Mesenchymal stem cell (in vitro differentiated cells and primary cell): Measurements from ENCODE around the gene SIDT1.

Source experiments
- DNase-seq: peaks from one replicate; pipeline ENCODE4 v3.0.0-alpha.2; 2013
- H2AFZ ChIP-seq: one replicate; pipeline ENCODE4 v1.6.1; 2013; ENCODE audit warnings: low read depth, mild to moderate bottlenecking, control low read depth, inconsistent platforms, low read length, moderate library complexity
- H2AK5ac ChIP-seq: 2 replicates; pipeline ENCODE4 v1.6.1; 2013; ENCODE audit warnings: low read length, moderate library complexity, mild to moderate bottlenecking, inconsistent platforms; ENCODE audit not compliant: severe bottlenecking
- H2BK120ac ChIP-seq: one replicate; pipeline ENCODE4 v1.6.1; 2013; ENCODE audit warnings: low read depth, mild to moderate bottlenecking, inconsistent platforms, low read length, moderate library complexity
- H2BK12ac ChIP-seq, 2 experiments: one replicate each; pipeline ENCODE4 v1.6.1; 2013; ENCODE audit warnings: inconsistent platforms in 2 of 2, low read length in 2 of 2, mild to moderate bottlenecking in 2 of 2, moderate library complexity in 2 of 2, control low read depth in 1 of 2
- H2BK15ac ChIP-seq: one replicate; pipeline ENCODE4 v1.6.1; 2013; ENCODE audit warnings: mild to moderate bottlenecking, low read depth, inconsistent platforms; ENCODE audit not compliant: poor library complexity, severe bottlenecking
- H2BK5ac ChIP-seq: 2 replicates; pipeline ENCODE4 v1.6.1; 2013; ENCODE audit warnings: low read depth, mild to moderate bottlenecking, low read length, control low read depth, inconsistent platforms; ENCODE audit not compliant: poor library complexity, severe bottlenecking
- H3K14ac ChIP-seq, 2 experiments: one replicate each; pipeline ENCODE4 v1.6.1; 2013; ENCODE audit warnings: inconsistent platforms in 2 of 2, low read length in 2 of 2, control low read depth in 1 of 2, mild to moderate bottlenecking in 1 of 2, moderate library complexity in 1 of 2
- H3K18ac ChIP-seq, 2 experiments: one replicate each; pipeline ENCODE4 v1.6.1; 2013; ENCODE audit warnings: inconsistent platforms in 2 of 2, low read length in 2 of 2, control low read depth in 1 of 2, low read depth in 1 of 2, mild to moderate bottlenecking in 1 of 2
- H3K23ac ChIP-seq, 2 experiments: one replicate each; pipeline ENCODE4 v1.6.1; 2013; ENCODE audit warnings: inconsistent platforms in 2 of 2, low read length in 2 of 2, mild to moderate bottlenecking in 2 of 2, moderate library complexity in 2 of 2, control low read depth in 1 of 2
- H3K27ac ChIP-seq: 2 replicates; pipeline ENCODE4 v1.5.1; 2013; ENCODE audit warnings: mild to moderate bottlenecking, moderate library complexity, low read length, control low read depth, inconsistent platforms; ENCODE audit not compliant: poor library complexity, severe bottlenecking
- H3K27me3 ChIP-seq, 2 experiments: 2 replicates each; pipeline versions ENCODE4 v1.6.1 to v1.7.0; 2013; ENCODE audit warnings: low read length in 2 of 2, mild to moderate bottlenecking in 2 of 2, moderate library complexity in 2 of 2, control low read depth in 1 of 2, inconsistent platforms in 1 of 2; ENCODE audit not compliant: control insufficient read depth in 1 of 2, insufficient read depth in 1 of 2
- H3K36me3 ChIP-seq, 2 experiments: 2 replicates each; pipeline versions ENCODE4 v1.6.1 to v1.7.0; 2013; ENCODE audit warnings: low read length in 2 of 2, control low read depth in 1 of 2, inconsistent platforms in 1 of 2, low read depth in 1 of 2, mild to moderate bottlenecking in 1 of 2; ENCODE audit not compliant: insufficient read depth in 2 of 2, control insufficient read depth in 1 of 2
- H3K4ac ChIP-seq, 2 experiments: one replicate each; pipeline ENCODE4 v1.6.1; 2013; ENCODE audit warnings: inconsistent platforms in 2 of 2, low read length in 2 of 2, mild to moderate bottlenecking in 2 of 2, moderate library complexity in 2 of 2, control low read depth in 1 of 2, low read depth in 1 of 2
- H3K4me1 ChIP-seq: 2 replicates; pipeline ENCODE4 v1.6.1; 2013; ENCODE audit warnings: low read depth, low read length, control low read depth; ENCODE audit not compliant: control insufficient read depth, insufficient read depth
- H3K4me2 ChIP-seq: 2 replicates; pipeline ENCODE4 v1.6.1; 2013; ENCODE audit warnings: low read length, mild to moderate bottlenecking, inconsistent platforms; ENCODE audit not compliant: poor library complexity, severe bottlenecking
- H3K4me3 ChIP-seq, 2 experiments: 2 replicates each; pipeline versions ENCODE4 v1.5.1 to v1.7.0; 2013; ENCODE audit warnings: low read length in 2 of 2, mild to moderate bottlenecking in 2 of 2, control low read depth in 1 of 2, low read depth in 1 of 2; ENCODE audit not compliant: insufficient read depth in 1 of 2
- H3K79me1 ChIP-seq: replicated peaks from 2 replicates; pipeline ENCODE4 v1.6.1; 2013; ENCODE audit warnings: mild to moderate bottlenecking, control low read depth, low read length, inconsistent platforms; ENCODE audit not compliant: poor library complexity, severe bottlenecking
- H3K9ac ChIP-seq: 2 replicates; pipeline ENCODE4 v1.7.0; 2013; ENCODE audit warnings: mild to moderate bottlenecking, low read length, moderate library complexity
- H3K9me3 ChIP-seq: 2 replicates; pipeline ENCODE4 v1.7.0; 2013; ENCODE audit warnings: mild to moderate bottlenecking, low read length; ENCODE audit not compliant: control insufficient read depth
- H4K8ac ChIP-seq: one replicate; pipeline ENCODE4 v1.6.1; 2013; ENCODE audit warnings: inconsistent platforms, mild to moderate bottlenecking, low read length, moderate library complexity
- H4K91ac ChIP-seq: one replicate; pipeline ENCODE4 v1.6.1; 2013; ENCODE audit warnings: mild to moderate bottlenecking, low read length, inconsistent platforms
- WGBS: methylation state at CpG from one replicate; pipeline ENCODE4 v1.1.7; 2013; ENCODE audit warnings: mixed read lengths; 5-methylcytosine and 5-hydroxymethylcytosine counted together

The SIDT1 gene

GRCh38 chr3:113614402-113614801 is 82.0 kb downstream of the SIDT1 start:
- Histone ChIP-seq H3K23ac (no peak overlapping the region), H3K36me3 (no peaks in the 10 kb centered on the region), H3K4me2 (no peak overlapping the region), H3K4ac (no peak overlapping the region), H2BK120ac (no peak overlapping the region), H2BK5ac (no peak overlapping the region), H2BK12ac (no peak overlapping the region), H2BK15ac (no peak overlapping the region), H3K27me3 (peaks cover 0 to 5% of the 10 kb centered on the region in 2 experiments), H3K9ac (no peak overlapping the region), H3K18ac (no peak overlapping the region), H2AK5ac (no peak overlapping the region), H4K91ac (no peak overlapping the region), H3K9me3 (no peaks in the 10 kb centered on the region), H2AFZ (no peak overlapping the region), H4K8ac (no peak overlapping the region), H3K27ac (no peak overlapping the region), H3K14ac (no peak overlapping the region), H3K4me1 (no peaks in the 10 kb centered on the region), H3K4me3 (no peak overlapping the region), H3K79me1 (no peaks in the 10 kb centered on the region)
- 75% methylated on average over 4 of the region's 5 CpGs for WGBS
- DNase-seq = peak; percentile 8

- Histone ChIP-seq H4K8ac (no peak overlapping the region), H3K79me1 (no peaks in the 10 kb centered on the region), H2BK15ac (no peak overlapping the region), H3K36me3 (no peaks in the 10 kb centered on the region), H2BK12ac (no peak overlapping the region), H2BK120ac (no peak overlapping the region), H4K91ac (no peak overlapping the region), H2BK5ac (no peak overlapping the region), H3K9ac (no peak overlapping the region), H3K4me2 (no peak overlapping the region), H3K14ac (no peak overlapping the region), H3K9me3 (no peaks in the 10 kb centered on the region), H3K4ac (no peak overlapping the region), H3K4me3 (no peak overlapping the region), H3K18ac (no peak overlapping the region), H3K4me1 (no peaks in the 10 kb centered on the region), H3K27ac (no peak overlapping the region), H3K23ac (no peak overlapping the region), H2AFZ (no peak overlapping the region), H3K27me3 (peaks cover 0 to 5% of the 10 kb centered on the region in 2 experiments), H2AK5ac (no peak overlapping the region)
- WGBS = 93% methylated on average over 4 of the region's 4 CpGs
- DNase-seq = no peak
Measured at GRCh38 chr3:113615976-113616375, 83.6 kb downstream of the SIDT1 start.

GRCh38 chr3:113617726-113618125 is 85.4 kb downstream of the SIDT1 start:
- Histone ChIP-seq H2BK15ac (no peak overlapping the region), H2AFZ (no peak overlapping the region), H4K8ac (no peak overlapping the region), H3K18ac (no peak overlapping the region), H3K79me1 (no peaks in the 10 kb centered on the region), H3K4ac (no peak overlapping the region), H3K27me3 (no peaks in the 10 kb centered on the region), H3K9ac (no peak overlapping the region), H3K36me3 (no peaks in the 10 kb centered on the region), H2AK5ac (no peak overlapping the region), H4K91ac (no peak overlapping the region), H2BK5ac (no peak overlapping the region), H3K4me3 (no peak overlapping the region), H3K4me2 (no peak overlapping the region), H3K14ac (no peak overlapping the region), H2BK120ac (no peak overlapping the region), H3K4me1 (no peaks in the 10 kb centered on the region), H3K9me3 (no peaks in the 10 kb centered on the region), H3K23ac (no peak overlapping the region), H3K27ac (no peak overlapping the region), H2BK12ac (no peak overlapping the region)
- WGBS = 98% methylated on average over 2 of the region's 2 CpGs
- no peak for DNase-seq

- H2BK15ac ChIP-seq = no peak overlapping the region
- no peak overlapping the region for H2AFZ ChIP-seq
- H3K14ac ChIP-seq = no peak overlapping the region
- no peak for DNase-seq
- H3K9ac ChIP-seq = no peak overlapping the region
- H3K27ac ChIP-seq = no peak overlapping the region
- no peak overlapping the region for H4K91ac ChIP-seq
- no peak overlapping the region for H2BK5ac ChIP-seq
- H3K18ac ChIP-seq = no peak overlapping the region
- H3K23ac ChIP-seq = no peak overlapping the region
- no peak overlapping the region for H2BK12ac ChIP-seq
- no peak overlapping the region for H2AK5ac ChIP-seq
- no peak overlapping the region for H4K8ac ChIP-seq
- no peaks in the 10 kb centered on the region for H3K36me3 ChIP-seq
- peaks cover 0 to 11% of the 10 kb centered on the region in 2 experiments for H3K27me3 ChIP-seq
- H3K4me1 ChIP-seq = no peaks in the 10 kb centered on the region
- H3K4ac ChIP-seq = no peak overlapping the region
- H2BK120ac ChIP-seq = no peak overlapping the region
- H3K4me3 ChIP-seq = no peak overlapping the region
- no peaks in the 10 kb centered on the region for H3K9me3 ChIP-seq
- no peak overlapping the region for H3K4me2 ChIP-seq
- no peaks in the 10 kb centered on the region for H3K79me1 ChIP-seq
Measured at GRCh38 chr3:113620091-113620490, 87.7 kb downstream of the SIDT1 start.
